SK-N-DZ (cell line): ENCODE results near the gene FANCE.

Experiments used
- DNase-seq: peaks from one replicate; pipeline ENCODE4 v3.0.0-alpha.2; 2015; ENCODE audit warnings: low spot score

The FANCE gene

DNA sequence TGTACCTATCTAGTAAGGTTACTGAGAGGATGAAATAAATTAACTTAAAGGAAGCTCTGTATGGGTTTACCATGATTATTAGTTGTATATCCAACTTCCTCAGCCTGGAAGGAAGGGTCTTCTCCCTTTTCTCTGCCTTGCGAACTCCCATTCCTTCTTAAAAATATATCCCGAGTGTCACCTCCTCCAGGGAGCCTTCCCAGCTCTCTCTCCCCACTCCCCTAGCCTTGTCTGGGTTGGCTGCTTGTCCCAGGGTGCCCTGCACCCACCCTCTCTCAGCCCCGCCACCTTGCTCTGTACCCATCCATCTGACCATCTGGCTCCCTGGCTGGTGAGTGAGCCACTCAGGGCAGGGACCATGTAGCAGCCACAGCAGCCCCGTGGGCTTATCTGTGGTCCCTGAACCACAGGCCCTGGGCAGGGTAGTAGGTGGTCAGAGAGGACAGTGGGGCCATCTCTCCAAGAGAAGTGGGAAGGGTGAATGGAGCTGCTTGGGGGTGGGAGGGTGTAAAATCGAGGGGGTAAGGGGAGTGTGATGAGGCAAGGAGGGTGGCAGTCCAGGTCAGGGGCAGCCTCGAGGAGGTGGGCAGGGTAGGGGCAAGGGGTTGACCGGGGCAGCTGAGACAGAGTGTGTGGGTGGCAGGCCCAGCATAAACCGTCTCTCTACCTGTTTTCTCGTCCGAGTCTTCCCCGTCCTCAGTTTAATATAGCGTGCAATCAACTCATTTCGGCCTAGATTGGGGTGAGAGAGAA is 31.9 kb downstream of the FANCE start:
- DNase-seq, result no peak

DNA sequence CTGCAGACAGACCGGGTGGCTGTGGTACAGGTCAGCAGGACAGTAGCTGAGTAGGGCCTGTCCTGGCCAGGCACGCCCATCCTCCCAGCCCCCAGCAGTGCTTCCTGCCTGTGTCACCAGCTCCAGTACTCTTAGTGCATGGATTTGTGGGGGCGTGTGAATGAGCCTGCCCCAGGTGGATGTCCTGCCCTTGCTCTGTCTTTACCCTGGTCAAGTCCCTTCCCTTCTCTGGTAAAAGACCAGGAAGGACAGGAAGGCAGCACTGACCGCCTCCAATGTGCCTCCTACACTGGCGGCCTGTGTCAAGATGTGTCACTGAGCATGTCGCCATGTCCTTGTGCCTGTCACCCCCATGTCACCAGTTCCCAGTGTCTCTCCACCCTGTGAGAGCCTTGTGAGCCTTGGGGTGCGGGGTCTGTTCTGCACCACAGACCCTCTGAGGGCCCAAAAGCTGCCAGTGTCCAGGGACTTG is 32.8 kb downstream of the FANCE start:
- DNase-seq, result no peak

DNA sequence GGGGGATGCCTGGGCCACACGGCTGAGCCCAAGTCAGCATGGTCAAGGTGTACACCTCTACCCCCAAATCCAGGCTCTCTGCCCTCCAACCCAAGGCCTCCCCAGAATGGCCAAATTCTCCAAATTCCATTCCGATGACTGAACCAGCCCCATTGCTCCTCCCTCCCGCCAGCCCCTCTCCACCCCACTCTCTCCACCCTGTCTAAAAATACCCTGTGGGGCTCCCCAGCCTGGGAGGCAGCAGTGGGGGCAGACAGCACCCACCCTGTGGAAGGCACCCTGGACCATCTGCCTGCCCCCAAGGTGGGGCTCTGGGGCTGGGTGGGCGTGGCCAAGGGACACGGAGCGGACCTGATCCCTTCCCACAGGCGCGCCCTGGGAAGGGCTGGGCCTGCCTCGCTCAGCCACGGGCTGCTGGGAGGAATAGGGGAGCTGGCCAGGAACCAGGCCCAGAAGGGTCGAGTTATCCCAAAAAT is 33.3 kb downstream of the FANCE start:
- DNase-seq, result no peak

DNA sequence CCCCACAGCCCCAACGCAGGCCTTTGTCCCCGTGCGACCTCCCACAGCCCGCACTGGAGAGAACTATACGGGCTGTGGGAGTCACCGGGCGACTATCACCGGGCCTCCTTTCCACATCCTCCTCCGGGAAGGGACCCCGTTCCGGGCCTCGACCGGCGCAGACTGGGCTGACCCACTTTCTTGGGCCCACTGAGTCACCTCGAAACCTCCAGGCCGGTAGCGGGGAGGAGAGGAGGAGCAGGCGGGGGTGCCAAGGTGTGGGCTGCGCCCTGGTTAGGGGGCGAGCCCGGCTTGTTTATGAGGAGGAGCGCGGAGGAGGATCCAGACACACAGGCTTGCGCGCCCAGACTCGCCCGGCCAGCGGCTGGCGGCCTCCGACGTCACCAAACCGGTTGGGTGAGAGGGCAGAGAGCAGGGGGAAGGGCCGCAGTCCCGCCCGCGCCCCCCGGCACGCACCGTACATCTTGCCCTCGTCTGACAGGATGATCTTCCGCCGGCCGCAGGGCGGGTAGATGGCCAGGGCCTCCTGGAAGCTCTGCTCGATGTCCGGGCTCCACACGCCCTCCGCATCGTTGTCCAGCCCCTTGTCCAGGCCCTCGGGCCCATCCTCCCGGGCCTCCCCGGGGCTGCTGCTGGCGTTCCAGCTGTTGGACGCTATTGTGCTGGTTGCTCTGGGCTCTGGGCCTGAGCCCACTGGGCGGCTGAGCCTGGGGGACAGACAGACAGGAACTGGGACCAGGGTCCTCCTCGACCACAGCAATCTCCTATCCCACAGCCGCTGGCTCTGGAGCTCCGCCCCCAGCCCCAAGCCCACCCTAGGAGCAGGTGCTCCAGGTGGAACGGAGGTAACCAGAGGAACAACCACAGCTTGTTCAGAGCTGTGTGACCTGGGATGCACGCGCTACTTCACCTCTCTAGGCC is 34.1 kb downstream of the FANCE start:
- no peak for DNase-seq

DNA sequence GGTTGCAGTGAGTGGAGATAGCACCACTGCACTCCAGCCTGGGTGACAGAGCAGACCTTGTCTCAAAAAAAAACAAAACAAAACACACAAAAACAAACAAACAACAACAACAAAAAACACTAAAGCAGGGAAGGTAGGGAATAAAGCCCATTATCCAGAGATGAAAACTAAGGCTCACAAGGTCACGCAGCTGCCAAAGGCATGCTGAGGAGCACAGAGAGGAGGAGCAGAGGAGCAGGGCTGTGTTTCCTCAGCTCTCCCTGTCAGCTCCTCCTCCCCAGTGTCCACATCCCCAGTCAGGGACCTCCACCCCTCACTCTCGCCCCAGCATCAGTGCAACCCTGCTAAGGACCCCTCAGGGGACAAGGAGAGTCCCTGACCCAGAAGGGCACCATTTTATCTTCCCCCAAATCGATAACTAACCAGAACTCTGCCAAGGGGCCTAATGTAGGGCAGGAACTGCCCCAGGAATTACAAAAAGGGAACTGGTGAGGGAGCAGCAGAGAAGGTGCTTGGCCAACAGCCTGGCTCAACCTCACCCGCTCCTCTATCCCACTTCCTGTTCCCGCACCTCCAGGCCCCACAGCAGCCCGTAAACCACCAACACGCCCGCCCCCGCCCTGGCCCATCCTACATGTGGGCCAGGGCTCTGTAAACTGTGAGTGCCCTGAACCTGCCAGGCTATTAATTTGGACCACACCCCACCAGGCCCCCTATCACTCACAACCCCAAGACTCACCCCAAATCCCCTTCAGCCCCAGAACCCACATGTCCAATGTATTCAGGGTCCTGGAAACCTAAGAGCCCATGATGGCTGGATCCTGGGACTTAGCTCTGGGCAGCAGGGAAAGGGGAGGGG is 35.7 kb downstream of the FANCE start:
- DNase-seq, result no peak

DNA sequence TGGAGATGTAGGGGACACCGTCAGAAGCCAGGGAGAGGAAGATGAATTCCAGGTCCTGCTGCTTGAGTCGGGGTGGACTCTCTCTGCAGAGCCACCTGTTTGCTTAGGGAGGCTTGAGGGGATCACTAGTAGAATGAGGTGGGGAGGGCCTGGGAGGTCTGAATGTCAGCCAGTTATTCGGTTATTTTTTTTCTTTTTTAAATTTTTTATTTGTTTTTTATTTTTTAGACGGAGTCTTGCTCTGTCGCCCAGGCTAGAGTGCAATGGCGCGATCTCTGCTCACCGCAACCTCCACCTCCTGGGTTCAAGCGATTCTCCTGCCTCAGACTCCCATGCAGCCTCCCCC is 36.4 kb downstream of the FANCE start:
- no peak for DNase-seq

DNA sequence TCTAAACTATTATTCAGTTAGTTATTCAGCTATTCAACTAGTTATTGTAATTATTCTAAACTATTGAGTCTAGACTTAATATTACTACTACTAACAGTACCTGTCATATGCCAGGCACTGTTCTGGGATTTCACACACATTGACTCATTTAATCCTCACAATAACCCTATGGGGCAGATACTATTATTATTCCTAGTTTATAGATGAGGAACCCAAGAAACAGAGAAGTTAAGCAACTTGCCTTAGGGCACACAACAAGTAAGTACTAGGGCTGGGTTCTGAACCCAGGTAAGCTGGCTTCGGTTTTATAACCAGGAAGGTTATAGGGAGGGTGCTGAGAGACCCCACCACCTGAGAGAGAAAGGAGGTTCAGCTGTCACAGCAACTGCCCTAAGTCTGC is 36.9 kb downstream of the FANCE start:
- no peak for DNase-seq

DNA sequence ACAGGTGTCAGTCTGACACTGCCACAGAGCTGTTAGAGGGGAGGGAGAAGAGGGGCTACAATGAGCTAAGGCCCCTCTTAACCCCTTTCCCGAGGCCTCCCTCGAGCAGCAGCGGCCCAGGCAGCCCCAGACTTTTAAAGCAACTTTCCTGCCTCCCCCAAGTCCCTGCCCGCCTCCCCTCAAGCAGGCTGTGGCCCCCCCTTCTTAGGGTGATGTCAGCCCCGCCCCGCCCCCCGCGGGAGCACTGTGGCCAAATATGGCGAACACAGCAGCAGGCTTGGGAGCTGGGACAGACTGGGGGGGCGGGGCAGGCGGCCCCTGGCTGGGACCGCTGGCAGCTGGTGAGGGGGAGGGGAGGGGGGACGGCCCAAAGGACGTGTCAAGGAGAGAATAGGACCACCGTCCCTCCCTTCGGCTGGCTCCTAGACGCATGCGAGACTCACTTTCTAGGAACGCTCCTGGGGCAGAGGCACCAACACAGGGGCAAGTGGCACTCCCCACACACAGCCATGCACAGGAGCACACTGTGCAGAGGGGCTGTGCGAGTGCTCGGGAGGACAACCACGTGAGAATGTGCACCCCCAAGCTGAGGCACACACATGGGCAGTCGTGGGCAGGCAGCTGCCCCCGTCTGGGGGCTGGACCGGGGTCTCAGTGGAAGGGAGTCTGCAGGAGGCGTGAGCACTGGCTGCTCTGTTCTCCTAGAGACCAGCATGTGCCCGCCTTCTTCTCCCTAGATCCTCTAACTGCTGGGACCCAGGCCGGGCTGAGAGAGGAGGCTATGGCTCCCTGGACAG is 38.1 kb downstream of the FANCE start:
- peak; percentile 82 for DNase-seq

DNA sequence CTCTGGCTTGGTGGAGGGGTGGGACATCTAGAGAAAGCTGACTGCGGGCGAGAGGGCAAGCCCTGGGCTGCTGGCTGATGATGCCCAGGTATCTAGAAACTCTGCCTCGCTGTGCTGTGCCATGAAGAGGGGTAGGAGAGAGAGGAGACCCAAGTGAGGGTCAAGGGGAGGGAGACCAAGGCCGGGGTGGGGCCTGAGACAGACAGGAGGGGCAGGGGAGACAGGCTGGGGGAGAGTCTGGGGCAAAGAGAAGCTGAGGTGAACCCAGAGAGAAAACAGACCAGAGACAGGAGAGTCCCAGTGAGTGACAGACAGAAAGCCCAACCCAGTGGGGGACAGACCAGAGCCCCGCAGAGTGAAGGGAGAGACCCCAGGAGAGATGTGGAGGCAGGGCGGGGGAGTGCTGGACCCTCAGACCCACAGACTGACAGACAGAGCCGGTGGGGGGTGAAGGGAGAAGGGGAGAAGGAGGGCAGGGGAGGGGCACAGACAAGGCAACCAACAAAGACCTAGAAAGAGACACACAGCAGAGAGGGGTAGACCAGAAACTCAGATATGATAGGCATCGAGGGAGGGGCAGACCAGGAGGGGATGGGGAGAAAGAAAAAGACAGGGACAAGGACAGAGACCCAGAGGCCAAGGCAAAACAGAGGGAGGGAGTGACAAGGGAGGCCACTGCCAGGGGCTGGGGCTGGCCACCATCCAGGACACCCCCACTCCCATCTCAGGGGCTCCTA is 38.9 kb downstream of the FANCE start:
- DNase-seq, result no peak

DNA sequence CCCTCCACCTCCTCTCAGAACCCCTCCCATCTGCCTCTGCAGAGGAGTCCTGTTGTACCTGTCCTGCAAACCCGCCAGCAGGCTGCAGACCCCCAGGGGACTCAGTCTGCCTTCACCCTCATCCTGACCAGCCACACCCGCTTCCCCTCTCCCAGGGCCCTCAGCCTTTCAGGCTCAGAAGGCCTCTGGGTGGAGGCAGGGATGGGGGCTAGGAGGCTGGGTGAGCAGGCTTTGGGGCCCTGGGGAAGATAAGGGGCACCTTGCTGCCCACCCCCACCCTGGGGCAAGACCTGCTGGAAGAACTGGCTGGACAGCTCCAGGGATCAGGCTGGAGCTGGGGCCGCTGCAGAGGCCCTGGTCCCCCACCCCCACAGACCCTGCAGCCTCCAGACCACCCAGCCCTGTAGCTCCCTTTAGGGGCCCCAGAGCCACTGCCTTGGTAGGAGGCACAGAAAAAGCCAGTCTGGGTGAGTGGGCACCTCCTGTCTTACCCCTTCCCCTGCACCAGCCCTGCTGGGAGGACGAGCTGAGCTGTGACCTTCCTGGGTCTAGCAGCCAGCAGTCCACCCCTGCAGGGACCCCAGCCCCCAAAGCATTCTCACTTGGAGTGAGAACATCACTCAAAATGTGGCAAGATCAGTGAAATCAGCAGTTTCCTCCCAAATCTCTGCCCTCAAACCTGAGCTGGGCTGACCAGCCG is 39.6 kb downstream of the FANCE start:
- DNase-seq, result no peak

DNA sequence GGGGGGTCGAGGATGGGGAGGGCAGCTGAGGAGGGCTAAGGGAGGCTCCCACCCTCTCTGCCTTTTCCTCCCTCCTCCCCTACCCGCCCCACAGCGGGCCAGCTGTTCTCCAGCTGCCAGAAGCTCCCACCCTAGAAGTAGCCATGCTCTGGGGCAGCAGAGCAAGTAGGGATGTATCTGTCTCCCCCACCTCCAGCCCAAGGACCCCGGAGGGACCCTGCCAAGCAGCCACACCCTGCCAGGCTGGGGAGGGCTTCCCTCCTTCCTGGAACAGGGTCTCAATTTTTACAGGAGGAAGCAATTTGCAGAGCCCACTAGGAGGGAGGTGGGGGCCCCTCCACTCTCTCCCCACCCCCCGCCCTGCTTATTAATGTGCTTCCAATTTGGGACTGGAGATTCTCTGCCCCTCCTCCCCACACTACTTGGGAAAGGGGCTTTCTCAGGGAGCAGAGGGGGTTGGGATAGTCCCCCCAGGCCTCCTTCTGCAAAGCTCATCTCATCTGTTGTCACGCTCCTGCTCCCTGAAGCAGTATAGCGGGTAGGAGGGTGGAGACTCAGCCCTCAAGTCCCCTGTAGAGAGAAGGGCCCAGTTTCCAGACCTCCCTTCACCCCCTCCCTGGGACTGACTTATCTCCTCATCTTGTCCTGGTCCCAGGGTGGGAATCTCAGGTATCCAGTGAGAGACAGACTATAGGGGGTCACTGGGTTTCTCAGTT is 40.3 kb downstream of the FANCE start:
- no peak for DNase-seq

DNA sequence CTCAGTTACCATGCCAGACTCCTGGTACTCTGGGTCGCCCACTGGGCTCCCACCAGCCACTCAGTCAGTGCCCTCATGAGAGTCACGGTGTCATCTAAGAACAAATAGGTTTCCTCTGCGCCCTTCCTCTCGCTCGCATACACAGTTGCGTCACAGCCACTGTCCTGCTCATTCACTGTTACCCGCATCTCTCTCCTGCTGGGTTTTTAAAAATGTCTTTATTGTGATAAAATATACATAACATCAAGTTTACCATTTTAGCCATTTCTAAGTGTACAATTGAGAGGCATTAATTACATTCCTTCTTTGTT is 40.8 kb downstream of the FANCE start:
- DNase-seq, result no peak

DNA sequence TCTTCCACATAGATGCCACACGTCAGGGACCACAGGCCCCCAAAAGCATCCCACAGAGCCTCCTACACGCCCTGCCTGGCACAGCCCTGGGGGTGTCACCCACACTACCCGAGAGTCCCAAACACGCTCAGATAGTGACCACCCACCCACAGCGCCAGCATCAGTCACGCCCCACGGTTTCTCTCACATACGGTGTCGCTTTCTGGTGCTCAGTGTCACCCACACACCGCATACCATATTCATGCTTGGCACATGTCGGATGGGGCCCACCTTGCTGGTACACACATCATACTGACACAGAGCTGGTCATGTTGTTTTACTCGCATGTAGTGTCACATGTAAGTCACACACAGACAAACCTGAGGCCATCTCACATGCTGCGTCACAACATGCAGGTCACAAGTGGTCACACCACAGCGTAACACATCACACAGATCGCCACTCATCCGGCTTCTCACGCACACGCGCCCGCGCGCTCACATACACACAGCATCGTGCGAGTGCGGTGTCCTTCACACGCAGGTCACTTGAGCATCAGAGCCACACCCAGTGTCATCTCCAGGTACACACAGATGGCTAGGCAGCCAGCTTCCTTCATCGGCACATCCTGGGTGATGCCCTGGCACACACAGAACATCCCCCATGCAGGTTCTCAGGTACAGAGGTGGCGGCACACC is 41.3 kb downstream of the FANCE start:
- no peak for DNase-seq

DNA sequence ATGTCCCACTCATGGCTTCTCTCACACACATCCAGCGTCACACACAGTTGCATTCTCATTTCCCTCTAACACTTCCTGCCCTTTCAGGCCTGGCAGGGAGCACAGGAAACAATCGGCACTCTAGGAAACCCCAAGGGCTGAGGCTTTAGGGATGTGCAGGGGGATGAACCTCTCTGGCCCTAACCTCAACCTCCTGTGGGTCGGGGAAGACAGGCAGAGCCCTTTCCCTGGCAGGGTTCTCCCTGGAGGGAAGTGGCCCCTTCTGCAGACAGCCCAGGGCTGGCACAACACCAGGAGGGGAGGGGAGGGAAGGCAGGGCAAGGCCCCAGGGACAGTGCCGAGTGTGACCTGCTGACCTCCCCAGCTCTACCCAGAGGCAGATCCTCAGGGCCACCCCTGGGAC is 42.0 kb downstream of the FANCE start:
- no peak for DNase-seq

DNA sequence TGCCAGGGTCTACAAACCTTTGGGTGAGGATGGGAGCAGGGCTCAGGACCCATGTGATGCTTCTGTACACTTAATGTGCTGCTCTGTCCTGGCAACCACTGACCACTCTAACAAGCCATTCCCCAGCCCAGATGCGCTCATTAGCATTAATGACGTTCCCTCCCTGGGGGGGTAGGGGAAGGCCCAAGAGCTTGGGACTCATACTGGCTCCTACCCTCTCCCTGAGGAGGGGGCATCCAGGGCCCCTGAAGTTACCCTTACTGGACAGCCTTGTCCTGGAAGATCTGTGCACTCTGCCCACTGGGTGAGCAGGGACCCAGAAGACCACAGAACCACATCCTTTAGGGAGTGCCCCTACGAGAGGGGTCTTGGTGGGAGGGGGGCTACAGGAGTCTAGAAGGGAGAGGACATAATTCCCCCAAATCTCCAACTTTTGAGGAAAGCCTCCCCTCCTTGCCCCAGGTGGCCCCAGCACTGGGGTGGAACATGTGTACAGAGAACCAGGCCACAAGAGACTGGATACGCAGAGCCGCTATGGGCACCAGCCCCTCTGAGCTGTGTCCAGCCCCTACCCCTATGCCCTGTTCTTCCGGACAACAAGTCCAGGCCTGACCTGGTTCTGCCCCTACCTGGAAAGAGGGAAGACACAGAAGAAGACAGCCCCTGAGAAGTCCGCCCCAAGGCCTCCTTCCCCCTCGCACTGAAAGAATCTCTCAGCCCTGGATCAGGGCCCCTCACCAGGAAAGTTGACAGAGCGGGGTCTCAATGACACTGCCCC is 43.3 kb downstream of the FANCE start:
- no peak for DNase-seq

DNA sequence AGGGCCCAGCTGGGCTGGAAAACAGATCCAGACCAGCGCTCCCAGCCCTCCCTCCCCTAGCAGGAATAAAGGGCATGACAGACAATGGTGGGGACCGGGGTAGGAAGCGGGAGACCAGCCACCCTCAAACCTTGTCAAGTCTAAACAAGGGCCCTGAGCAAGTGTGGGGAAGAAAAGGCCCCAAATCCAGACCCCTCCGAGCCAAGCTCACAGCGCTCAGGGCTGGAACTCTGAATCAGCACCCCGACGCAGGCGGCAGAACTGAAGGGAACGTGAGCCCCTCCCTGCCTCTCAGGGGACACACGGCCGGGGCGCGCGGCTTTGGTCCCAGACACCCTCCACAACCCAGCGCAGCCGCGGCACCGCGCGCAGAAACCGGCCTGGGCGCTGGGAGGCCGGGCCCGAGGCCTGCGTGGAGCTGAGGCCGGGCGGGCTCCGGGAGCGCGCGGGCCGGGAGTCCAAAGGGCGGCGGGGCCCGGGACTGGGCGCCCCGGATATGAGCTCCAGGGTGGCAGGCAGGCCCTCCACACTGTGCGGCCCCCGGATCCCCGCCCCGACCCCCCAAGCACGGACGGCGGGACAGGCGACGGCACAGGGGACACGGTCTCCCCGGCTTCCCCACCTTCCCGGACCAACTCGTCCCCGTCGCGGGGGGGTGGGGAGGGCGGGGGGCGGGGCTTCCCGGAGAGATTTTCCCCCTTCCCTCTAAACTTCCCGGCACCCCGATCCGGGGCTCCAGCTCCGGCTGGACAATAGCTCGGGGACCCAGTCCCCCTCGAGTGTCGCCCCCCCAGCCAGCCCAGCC is 44.1 kb downstream of the FANCE start:
- no peak for DNase-seq
